HG03378 (cell line): ENCODE results near the gene POGZ.

ENCODE experiments used
- ATAC-seq: cut with Tn5 transposase; IDR thresholded peaks from one replicate; pipeline ENCODE4 v1.9.1; 2021; ENCODE audit warnings: mild to moderate bottlenecking, moderate library complexity; ENCODE audit not compliant: unreplicated experiment

Gene POGZ

GRCh38 chr1:151459331-151460046 lies at the start of gene POGZ:
POGZ (minus strand) TSS chr1:151459494; CDS start chr1:151442204, 17,290 bp downstream.
- ATAC-seq = no peak

- no peak for ATAC-seq
Measured at GRCh38 chr1:151508833-151509232, 49.5 kb upstream of the POGZ start.

GRCh38 chr1:151504759-151505158 lies 45.5 kb upstream of the POGZ start:
- no peak for ATAC-seq

- no peak for ATAC-seq
Measured at GRCh38 chr1:151504252-151504651, 45.0 kb upstream of the POGZ start.

- no peak for ATAC-seq
Measured at GRCh38 chr1:151502859-151503780, 43.8 kb upstream of the POGZ start.

- ATAC-seq = no peak
Measured at GRCh38 chr1:151502035-151502700, 42.9 kb upstream of the POGZ start.

GRCh38 chr1:151501474-151501873 lies 42.2 kb upstream of the POGZ start:
- ATAC-seq = no peak

- no peak for ATAC-seq
Measured at GRCh38 chr1:151499930-151500329, 40.6 kb upstream of the POGZ start.

- no peak for ATAC-seq
Measured at GRCh38 chr1:151499365-151499764, 40.1 kb upstream of the POGZ start.

- ATAC-seq = no peak
Measured at GRCh38 chr1:151495316-151495715, 36.0 kb upstream of the POGZ start.

- ATAC-seq = no peak
Measured at GRCh38 chr1:151494741-151495281, 35.5 kb upstream of the POGZ start.

- ATAC-seq = no peak
Measured at GRCh38 chr1:151493042-151493441, 33.7 kb upstream of the POGZ start.

- ATAC-seq = no peak
Measured at GRCh38 chr1:151492120-151492519, 32.8 kb upstream of the POGZ start.

- no peak for ATAC-seq
Measured at GRCh38 chr1:151491641-151492040, 32.3 kb upstream of the POGZ start.

- no peak for ATAC-seq
Measured at GRCh38 chr1:151486557-151486956, 27.3 kb upstream of the POGZ start.

- no peak for ATAC-seq
Measured at GRCh38 chr1:151485685-151486255, 26.5 kb upstream of the POGZ start.

- no peak for ATAC-seq
Measured at GRCh38 chr1:151482017-151482416, 22.7 kb upstream of the POGZ start.

- no peak for ATAC-seq
Measured at GRCh38 chr1:151479462-151479861, 20.2 kb upstream of the POGZ start.

GRCh38 chr1:151478923-151479322 lies 19.6 kb upstream of the POGZ start:
- no peak for ATAC-seq

GRCh38 chr1:151478140-151478812 lies 19.0 kb upstream of the POGZ start:
- no peak for ATAC-seq
